NT2/D1 (cell line): ENCODE measurements around the gene BCAT1.
"Not testable (repeated sequence)": the region's sequence is repeated elsewhere in the genome, so short reads cannot be mapped to it uniquely, and the experiment has no call there.

Experiments
- YY1 ChIP-seq: IDR thresholded peaks from 2 replicates; pipeline ENCODE4 v1.6.1; 2011; ENCODE audit not compliant: insufficient read length, insufficient read depth
- ZNF274 ChIP-seq: IDR thresholded peaks from 2 replicates; pipeline ENCODE4 v1.6.1; 2011; ENCODE audit warnings: mild to moderate bottlenecking, low read depth, low read length

DNA sequence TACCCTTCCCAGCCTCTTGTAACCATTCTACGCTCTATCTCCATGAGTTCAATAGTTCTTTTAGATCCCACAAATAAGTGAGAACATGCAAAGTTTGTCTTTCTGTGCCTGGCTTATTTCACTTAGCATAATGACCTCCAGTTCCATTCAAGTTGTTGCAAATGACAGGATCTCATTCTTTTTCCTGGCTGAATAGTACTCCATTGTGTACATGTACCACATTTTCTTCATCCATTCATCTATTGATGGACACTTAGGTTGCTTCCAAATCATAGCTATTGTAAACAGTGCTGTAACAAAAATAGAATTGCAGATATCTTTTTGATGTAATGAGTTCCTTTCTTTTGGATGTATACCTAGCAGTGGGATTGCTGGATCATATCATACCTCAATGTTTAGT, 139.6 kb downstream of the BCAT1 start:
- not testable (repeated sequence) for TF ChIP-seq YY1, ZNF274
